ENCODE data around the gene OR4C5.
"Not testable (repeated sequence)": the region's sequence is repeated elsewhere in the genome, so short reads cannot be mapped to it uniquely, and the experiment has no call there.

The OR4C5 gene
- long read RNA-seq: 0 reads

DNA sequence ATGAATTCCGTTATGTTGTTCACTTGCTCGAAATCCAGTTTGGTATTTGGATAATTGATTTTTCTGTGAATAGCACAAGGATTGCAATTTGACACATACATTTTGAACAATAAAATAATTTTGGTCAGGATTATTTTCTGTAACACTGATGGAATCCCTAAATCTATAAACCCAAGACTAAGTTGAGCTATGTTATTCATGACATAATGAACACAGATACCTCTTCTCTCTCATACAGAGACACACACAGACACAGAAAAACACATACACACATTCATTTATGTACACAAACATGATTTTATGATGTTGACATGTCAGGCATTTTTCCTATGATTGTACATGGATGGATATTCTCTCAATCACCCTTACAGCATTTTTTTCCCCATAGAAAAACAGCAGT, at the start of gene OR4C5:
Gene OR4C5 (minus strand): TSS at position 101 of the 400 bp plus-strand sequence. CDS start 0 bp downstream, at position 101.
- no peak for DNase-seq (ENCODE audit: low read depth in 1 of 2, low spot score in 1 of 2)
- TF ChIP-seq POLR2AphosphoS5 (IDR thresholded peaks at IDR 0.05; ENCODE audit: low read depth) (no peak), SPI1 (IDR thresholded peaks at IDR 0.05; ENCODE audit: borderline replicate concordance, low read depth) (no peak), REST (IDR thresholded peaks at IDR 0.05; ENCODE audit: insufficient replicate concordance, low read depth) (no peak), GABPA (IDR thresholded peaks at IDR 0.05; ENCODE audit: low read depth) (no peak)
- TF ChIP-seq, protein P1, sequence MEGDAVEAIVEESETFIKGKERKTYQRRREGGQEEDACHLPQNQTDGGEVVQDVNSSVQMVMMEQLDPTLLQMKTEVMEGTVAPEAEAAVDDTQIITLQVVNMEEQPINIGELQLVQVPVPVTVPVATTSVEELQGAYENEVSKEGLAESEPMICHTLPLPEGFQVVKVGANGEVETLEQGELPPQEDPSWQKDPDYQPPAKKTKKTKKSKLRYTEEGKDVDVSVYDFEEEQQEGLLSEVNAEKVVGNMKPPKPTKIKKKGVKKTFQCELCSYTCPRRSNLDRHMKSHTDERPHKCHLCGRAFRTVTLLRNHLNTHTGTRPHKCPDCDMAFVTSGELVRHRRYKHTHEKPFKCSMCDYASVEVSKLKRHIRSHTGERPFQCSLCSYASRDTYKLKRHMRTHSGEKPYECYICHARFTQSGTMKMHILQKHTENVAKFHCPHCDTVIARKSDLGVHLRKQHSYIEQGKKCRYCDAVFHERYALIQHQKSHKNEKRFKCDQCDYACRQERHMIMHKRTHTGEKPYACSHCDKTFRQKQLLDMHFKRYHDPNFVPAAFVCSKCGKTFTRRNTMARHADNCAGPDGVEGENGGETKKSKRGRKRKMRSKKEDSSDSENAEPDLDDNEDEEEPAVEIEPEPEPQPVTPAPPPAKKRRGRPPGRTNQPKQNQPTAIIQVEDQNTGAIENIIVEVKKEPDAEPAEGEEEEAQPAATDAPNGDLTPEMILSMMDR (IDR thresholded peaks at IDR 0.05; ENCODE audit: insufficient read depth, low read length): no peak
- Histone ChIP-seq H3K27me3 (ENCODE audit: insufficient read depth, poor library complexity, severe bottlenecking) (no peaks in the 10 kb centered on the region), H3K4me3 (replicated peaks; ENCODE audit: insufficient read depth, low read length) (no peak within 1 kb of the TSS), H3K27ac (replicated peaks) (no peak within 1 kb of the TSS)

DNA sequence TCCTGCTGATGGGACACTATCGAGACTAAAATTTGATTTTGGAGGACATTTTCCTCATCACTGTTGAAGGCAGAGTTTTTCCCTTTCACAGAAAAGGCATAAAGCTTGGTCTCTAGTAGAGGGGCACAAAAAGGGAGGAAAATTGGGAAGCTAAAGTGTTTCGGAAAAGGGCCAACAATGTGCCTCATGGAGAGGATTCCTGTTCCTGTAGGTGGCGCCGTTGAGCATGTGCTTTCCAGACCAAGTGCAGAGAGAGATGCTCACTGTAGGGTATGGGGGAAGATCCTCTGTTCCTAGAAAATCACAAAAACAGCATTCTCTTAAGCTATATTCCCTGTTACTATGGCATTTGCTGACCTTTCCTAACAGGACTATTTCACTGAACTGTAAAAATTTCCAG, 18.4 kb upstream of the OR4C5 start:
- no peak overlapping the region for H3K4me3 ChIP-seq (replicated peaks; ENCODE audit: insufficient read depth, low read length)
- peak in 1 of 2 experiments; percentile 0 for DNase-seq (ENCODE audit: low read depth in 1 of 2, low spot score in 1 of 2)

DNA sequence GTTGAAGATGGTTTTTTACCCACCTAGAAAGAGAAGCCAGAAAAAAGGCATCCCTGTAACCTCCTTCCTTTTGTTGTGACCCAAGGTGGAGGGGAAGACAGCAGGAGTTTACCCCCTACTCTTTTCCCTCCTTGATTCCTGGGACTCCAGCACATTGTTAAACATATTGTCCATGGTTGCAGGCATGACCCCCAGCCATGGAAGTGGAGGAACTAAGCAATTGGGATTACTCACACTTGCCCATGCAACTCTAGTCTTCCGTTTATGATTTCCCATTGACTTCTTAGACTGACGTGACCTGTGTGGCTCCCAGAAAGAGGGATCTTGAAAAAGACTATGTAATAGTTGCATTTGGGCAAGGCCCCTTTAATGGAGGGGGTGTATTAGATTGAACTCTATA, 17.9 kb upstream of the OR4C5 start:
- DNase-seq (ENCODE audit: low read depth in 1 of 2, low spot score in 1 of 2); H3K27ac ChIP-seq (replicated peaks); H3K4me3 ChIP-seq (replicated peaks; ENCODE audit: insufficient read depth, low read length): not testable (repeated sequence)

More for the DNA sequence above, 18.4 kb upstream of the OR4C5 start:
- Histone ChIP-seq H3K27me3 (ENCODE audit: insufficient read depth, poor library complexity, severe bottlenecking) (no peaks in the 10 kb centered on the region), H3K27ac (replicated peaks) (no peak overlapping the region)
- TF ChIP-seq, protein P1 (IDR thresholded peaks at IDR 0.05; ENCODE audit: insufficient read depth, low read length): no peak
- TF ChIP-seq SPI1 (IDR thresholded peaks at IDR 0.05; ENCODE audit: borderline replicate concordance, low read depth) (no peak), GABPA (IDR thresholded peaks at IDR 0.05; ENCODE audit: low read depth) (no peak), POLR2AphosphoS5 (IDR thresholded peaks at IDR 0.05; ENCODE audit: low read depth) (no peak), REST (IDR thresholded peaks at IDR 0.05; ENCODE audit: insufficient replicate concordance, low read depth) (no peak)

GRCh38 chr11:48361289-48361688, 5.0 kb downstream of the OR4C5 start:
- not testable (repeated sequence) for H3K27ac ChIP-seq (replicated peaks); H3K27me3 ChIP-seq (ENCODE audit: insufficient read depth, poor library complexity, severe bottlenecking); DNase-seq (ENCODE audit: low read depth in 1 of 2, low spot score in 1 of 2); H3K4me3 ChIP-seq (replicated peaks; ENCODE audit: insufficient read depth, low read length)

More for the DNA sequence above, 17.9 kb upstream of the OR4C5 start:
- not testable (repeated sequence) for H3K27me3 ChIP-seq (ENCODE audit: insufficient read depth, poor library complexity, severe bottlenecking)

DNA sequence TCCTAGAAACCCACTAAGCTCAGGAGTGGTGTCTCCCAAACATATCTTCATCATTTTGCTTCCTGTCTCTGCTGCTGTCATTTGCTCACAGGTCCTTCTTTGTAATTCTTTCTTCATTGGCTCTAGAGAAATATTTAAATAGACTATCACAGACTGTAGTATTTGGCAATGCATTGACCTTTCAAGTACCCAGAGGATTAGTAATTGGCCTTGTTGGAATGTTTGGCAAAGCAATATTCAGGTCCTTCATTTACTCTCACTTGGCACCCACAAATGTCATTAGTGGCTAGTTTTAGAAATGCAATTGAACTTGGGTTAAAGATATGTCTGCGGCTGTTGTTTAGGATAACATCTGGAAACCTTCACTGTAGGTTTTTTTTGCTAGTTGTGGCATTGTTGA, 11.6 kb downstream of the OR4C5 start:
- DNase-seq (ENCODE audit: low read depth in 1 of 2, low spot score in 1 of 2): no peak
- TF ChIP-seq REST (IDR thresholded peaks at IDR 0.05; ENCODE audit: insufficient replicate concordance, low read depth) (no peak), POLR2AphosphoS5 (IDR thresholded peaks at IDR 0.05; ENCODE audit: low read depth) (no peak), SPI1 (IDR thresholded peaks at IDR 0.05; ENCODE audit: borderline replicate concordance, low read depth) (no peak), GABPA (IDR thresholded peaks at IDR 0.05; ENCODE audit: low read depth) (no peak)
- TF ChIP-seq, protein P1 (IDR thresholded peaks at IDR 0.05; ENCODE audit: insufficient read depth, low read length): no peak
- Histone ChIP-seq H3K27me3 (ENCODE audit: insufficient read depth, poor library complexity, severe bottlenecking) (no peaks in the 10 kb centered on the region), H3K27ac (replicated peaks) (no peak overlapping the region), H3K4me3 (replicated peaks; ENCODE audit: insufficient read depth, low read length) (no peak overlapping the region)
